ENCODE measurements around the gene GOLGA8G.
"Not testable (repeated sequence)": the region's sequence is repeated elsewhere in the genome, so short reads cannot be mapped to it uniquely, and the experiment has no call there.

Gene GOLGA8G, protein sequence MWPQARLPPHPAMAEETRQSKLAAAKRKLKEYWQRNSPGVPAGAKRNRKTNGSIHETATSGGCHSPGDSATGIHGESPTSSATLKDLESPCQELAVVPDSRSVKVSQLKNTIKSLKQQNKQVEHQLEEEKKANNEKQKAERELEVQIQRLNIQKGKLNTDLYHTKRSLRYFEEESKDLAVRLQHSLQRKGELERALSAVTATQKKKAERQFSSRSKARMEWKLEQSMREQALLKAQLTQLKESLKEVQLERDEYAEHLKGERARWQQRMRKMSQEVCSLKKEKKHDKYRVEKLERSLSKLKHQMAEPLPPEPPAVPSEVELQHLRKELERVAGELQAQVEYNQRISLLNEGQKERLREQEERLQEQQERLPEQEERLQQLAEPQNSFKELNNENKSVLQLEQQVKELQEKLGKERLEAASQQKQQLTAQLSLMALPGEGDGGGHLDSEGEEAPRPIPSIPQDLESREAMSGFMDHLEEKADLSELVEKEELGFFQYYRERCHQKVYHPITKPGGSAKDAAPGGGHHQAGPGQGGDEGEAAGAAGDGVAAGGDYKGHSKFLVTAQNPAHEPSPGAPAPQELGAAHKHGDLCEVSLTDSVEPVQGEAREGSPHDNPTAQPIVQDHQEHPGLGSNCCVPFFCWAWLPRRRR

DNA sequence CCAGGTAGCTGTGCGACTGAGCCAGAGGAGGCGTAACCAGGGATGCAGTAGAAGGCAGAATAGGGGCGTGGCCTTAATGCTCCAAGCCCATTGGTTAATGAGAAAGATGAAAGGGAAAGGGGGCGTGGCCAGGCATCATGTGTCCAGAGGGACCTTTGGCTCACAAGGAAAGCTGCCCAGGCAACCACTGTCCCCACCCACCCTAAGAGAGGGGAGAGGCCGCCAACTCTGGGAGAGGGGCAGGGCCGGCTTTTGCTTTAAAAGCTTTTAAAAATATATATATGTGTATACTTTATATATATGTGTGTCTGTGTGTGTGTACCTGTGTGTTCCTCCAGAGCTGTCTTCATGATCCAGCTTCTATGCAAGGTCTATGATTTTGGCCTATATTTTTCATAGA is at the start of gene GOLGA8G:
TSS of gene GOLGA8G (minus strand) at position 18 of the 400 bp plus-strand sequence. CDS start 62 bp downstream, outside the sequence.
- ATAC-seq; H3K27ac Mint-ChIP-seq; H3K9me3 Mint-ChIP-seq; H3K4me3 Mint-ChIP-seq; H3K36me3 Mint-ChIP-seq (ENCODE audit: low read depth); H3K27me3 Mint-ChIP-seq; H3K4me1 Mint-ChIP-seq; DNase-seq: not testable (repeated sequence)

DNA sequence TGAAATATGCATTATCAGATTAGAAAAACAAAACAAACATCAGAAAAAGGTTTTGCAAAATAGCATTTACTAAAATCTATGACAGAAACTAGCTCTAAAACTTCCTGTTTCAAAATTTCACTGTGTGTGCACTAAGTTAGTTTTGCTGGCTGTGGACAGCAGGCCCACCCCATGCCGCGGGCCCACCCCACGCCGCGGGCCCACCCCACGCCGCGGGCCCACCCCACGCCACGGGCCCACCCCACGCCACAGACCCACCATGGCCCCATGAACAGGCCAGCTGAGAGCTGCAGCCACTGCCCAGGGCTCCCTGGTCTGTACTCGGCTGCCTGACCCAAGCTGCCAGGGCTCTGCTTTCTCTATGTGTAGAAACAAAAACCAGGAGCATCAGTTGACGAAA is 40.6 kb upstream of the GOLGA8G start:
- not testable (repeated sequence) for H3K4me1 Mint-ChIP-seq; H3K27me3 Mint-ChIP-seq; H3K36me3 Mint-ChIP-seq (ENCODE audit: low read depth); H3K9me3 Mint-ChIP-seq; H3K4me3 Mint-ChIP-seq; DNase-seq; H3K27ac Mint-ChIP-seq; ATAC-seq

DNA sequence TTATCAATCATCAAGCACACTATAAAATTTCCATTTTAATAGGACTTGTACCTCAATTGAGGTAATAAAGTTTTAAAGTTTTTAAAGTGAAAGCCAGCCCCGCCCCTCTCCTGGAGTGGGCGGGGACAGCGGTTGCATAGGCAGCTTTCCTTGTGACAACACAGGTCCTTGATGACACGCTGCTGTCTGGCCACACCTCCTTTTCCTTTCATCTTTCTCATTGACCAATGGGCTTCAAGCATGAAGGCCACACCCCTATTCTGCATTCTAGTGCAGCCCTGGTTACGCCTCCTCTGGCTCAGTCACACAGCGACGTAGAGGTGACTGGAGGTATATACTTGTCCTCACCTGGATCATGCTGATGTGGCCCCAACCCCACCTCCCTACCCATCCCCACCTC is 20.5 kb upstream of the GOLGA8G start, which contains the start of gene GOLGA6L25:
TSS of gene GOLGA6L25 (plus strand) at position 301 of the 400 bp plus-strand sequence. CDS start at position 362, 61 bp downstream.
- DNase-seq; H3K4me3 Mint-ChIP-seq; H3K9me3 Mint-ChIP-seq; ATAC-seq; H3K27me3 Mint-ChIP-seq; H3K4me1 Mint-ChIP-seq; H3K27ac Mint-ChIP-seq; H3K36me3 Mint-ChIP-seq (ENCODE audit: low read depth): not testable (repeated sequence)

DNA sequence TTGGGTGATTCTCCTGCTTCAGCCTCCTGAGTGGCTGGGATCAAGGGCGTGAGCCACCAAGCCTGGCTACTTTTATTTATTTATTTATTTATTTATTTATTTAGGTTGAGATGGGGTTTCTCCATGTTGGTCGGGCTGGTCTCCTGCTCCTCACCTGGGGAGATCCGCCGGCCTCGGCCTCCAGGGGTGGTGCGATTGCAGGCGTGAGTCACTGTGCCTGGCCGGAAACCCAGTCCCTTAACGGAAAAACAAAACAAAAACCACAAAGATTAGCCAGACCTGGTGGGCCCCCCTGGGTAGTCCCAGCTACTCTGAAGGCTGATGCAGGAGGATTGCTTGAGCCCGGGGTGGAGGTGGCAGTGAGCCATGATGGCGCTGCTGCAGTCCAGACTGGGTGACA is 17.6 kb downstream of the GOLGA8G start:
- H3K36me3 Mint-ChIP-seq (ENCODE audit: low read depth); H3K4me3 Mint-ChIP-seq; ATAC-seq; DNase-seq; H3K27ac Mint-ChIP-seq; H3K9me3 Mint-ChIP-seq; H3K4me1 Mint-ChIP-seq; H3K27me3 Mint-ChIP-seq: not testable (repeated sequence)

DNA sequence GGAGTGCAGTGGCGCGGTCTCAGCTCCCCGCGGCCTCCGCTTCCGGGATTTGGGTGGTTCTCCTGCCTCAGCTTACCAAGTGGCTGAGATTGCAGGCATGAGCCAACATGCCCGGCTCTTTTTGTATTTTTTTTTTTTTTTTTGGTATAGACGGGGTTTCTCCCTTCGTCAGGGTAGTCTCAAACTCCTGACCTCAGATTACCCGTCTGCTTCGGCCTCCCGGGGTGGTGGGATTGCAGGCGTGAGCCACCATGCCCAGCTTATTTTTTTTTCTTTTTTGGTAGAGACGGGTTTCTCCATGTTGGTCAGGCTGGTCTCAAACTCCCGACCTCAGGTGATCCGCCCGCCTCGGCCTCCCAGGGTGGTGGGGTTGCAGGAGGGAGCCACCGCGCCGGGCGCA is 18.6 kb downstream of the GOLGA8G start:
- DNase-seq; ATAC-seq; H3K4me1 Mint-ChIP-seq; H3K27ac Mint-ChIP-seq; H3K4me3 Mint-ChIP-seq; H3K27me3 Mint-ChIP-seq; H3K36me3 Mint-ChIP-seq (ENCODE audit: low read depth); H3K9me3 Mint-ChIP-seq: not testable (repeated sequence)

DNA sequence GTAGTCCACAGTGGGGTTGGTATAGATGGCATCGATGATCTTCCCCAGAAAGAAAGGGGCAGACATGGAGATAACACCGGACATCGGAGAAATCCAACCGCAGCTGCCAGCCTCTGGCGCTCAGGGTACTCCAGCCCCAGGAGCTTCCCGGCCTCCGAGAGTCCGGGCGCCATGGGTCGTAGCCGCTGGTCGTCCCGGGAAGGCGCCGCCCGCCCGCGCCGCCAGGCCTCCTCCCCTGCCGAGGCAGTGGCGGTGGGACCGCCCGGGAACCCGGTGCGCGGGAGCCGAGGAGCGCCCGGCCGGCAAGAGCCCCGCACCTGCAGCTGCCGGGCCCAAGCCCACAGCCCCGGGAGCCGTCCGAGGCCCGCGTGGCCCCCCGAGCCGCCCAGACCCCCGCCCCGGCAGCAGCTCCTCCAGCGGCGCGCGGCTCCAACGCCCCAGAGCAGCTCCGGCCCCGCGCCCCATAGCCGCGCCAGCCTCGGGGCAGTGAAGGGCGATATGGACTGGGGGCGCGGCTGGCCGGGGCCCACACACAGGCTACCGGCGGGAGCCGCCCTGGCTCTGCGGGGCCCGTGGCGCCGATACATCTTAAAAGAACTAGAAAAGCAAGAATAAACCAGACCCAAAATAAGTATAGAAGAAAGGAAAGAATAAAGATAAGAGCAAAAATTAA is 24.4 kb downstream of the GOLGA8G start:
- DNase-seq; H3K4me1 Mint-ChIP-seq; H3K4me3 Mint-ChIP-seq; H3K27me3 Mint-ChIP-seq; H3K9me3 Mint-ChIP-seq; ATAC-seq; H3K27ac Mint-ChIP-seq; H3K36me3 Mint-ChIP-seq (ENCODE audit: low read depth): not testable (repeated sequence)

DNA sequence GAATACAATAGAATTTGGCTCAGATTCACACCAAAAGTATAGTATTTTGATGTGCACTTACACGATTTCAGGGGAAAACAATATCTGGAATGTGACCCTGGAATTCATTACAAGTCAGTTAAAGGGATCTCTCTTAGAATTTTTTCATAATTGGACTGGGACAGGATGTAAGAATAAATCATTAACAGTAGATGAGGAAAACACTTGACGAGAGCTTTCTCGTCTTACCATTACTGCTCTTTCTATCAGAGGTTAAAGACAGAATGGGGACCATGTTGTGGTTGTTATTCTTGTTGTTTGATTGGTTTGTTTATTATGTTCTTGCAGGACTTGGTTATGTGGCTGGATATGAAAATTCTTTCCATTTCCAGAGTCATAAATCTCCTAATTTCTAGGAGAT is 51.4 kb downstream of the GOLGA8G start:
- H3K27ac Mint-ChIP-seq; H3K36me3 Mint-ChIP-seq (ENCODE audit: low read depth); H3K4me1 Mint-ChIP-seq; H3K4me3 Mint-ChIP-seq; ATAC-seq; DNase-seq; H3K27me3 Mint-ChIP-seq; H3K9me3 Mint-ChIP-seq: not testable (repeated sequence)
